Transverse colon (tissue), 4 donors: ENCODE results near the gene LCORL. TPM values are rescaled to one million over a fixed set of nuclear protein-coding genes. Genes with fewer than 3 reads are reported as not detected.
A peak's percentile ranks its signal among the peaks of the same experiment; 100 is the strongest.

Source experiments
- DNase-seq: peaks from one replicate; pipeline ENCODE4 v3.0.0-alpha.2; 2019
- H3K27ac ChIP-seq, 4 donors: fragments of 200-600 bp; sonication (generic); 2 replicates each; pipeline ENCODE4 v1.5.1; 2016 to 2018; ENCODE audit warnings: inconsistent platforms in 4 of 4
- H3K27me3 ChIP-seq: fragments of 200-600 bp; sonication (generic); 2 replicates; pipeline ENCODE4 v1.5.1; 2017; ENCODE audit warnings: inconsistent platforms
- H3K36me3 ChIP-seq, 4 donors: fragments of 200-600 bp; sonication (generic); 2 replicates each; pipeline ENCODE4 v1.5.1; 2017 to 2019; ENCODE audit warnings: inconsistent platforms in 4 of 4
- H3K4me1 ChIP-seq, 4 donors: fragments of 200-600 bp; sonication (generic); 2 replicates each; pipeline ENCODE4 v1.5.1; 2017 to 2020; ENCODE audit warnings: inconsistent platforms in 4 of 4
- H3K4me3 ChIP-seq, 4 donors: fragments of 200-600 bp; sonication (generic); 1 replicate in 1 of 4; 2 replicates in 3 of 4; pipeline versions ENCODE4 v1.5.1 to v1.6.1; 2017 to 2019; ENCODE audit warnings: inconsistent platforms in 4 of 4
- H3K9me3 ChIP-seq, 2 donors: fragments of 200-600 bp; sonication (generic); 2 replicates each; pipeline ENCODE4 v1.5.1; 2017 to 2019; ENCODE audit warnings: inconsistent platforms in 2 of 2
- EP300 ChIP-seq: sonication (generic); formaldehyde crosslinking; IDR thresholded peaks from one replicate; pipeline ENCODE4 v1.6.1; 2017; ENCODE audit warnings: antibody characterized with exemption, low read depth
- POLR2A ChIP-seq: fragments of 450-650 bp; IDR thresholded peaks from one replicate; pipeline ENCODE4 v1.6.1; 2016; ENCODE audit warnings: antibody characterized with exemption, mild to moderate bottlenecking, moderate library complexity
- POLR2AphosphoS5 ChIP-seq, 3 donors: sonication (generic); formaldehyde crosslinking; IDR thresholded peaks; one replicate each; pipeline ENCODE4 v1.6.1; 2016; ENCODE audit warnings: antibody characterized with exemption in 3 of 3
- WGBS, 2 donors: methylation state at CpG; one replicate each; pipeline ENCODE4 v1.1.5; 2018; ENCODE audit warnings: low coverage in 1 of 2; 5-methylcytosine and 5-hydroxymethylcytosine counted together
- in situ Hi-C, 4 donors: fragments of 200-750 bp; cut with MboI; loops; one replicate each; pipeline versions ENCODE4 v1.15.0 to v1.15.1; 2017; ENCODE audit warnings: low sequenced_read_pairs in 3 of 4, low pct_ligation_motif_present in 1 of 4, low pct_unique_long_range_greater_than_20kb in 1 of 4
- intact Hi-C: fragments of 100-400 bp; cut with DNase I; formaldehyde crosslinking; loops from one replicate; pipeline ENCODE4 v1.15.1; 2023; ENCODE audit warnings: low total_unique reads
- total RNA-seq, 4 donors: library from RNA; depleted of rRNA; stranded (reverse); fragments of >200 nt; gene quantifications; one replicate each; pipeline ENCODE4 v1.1.0, GENCODE V29; 2016
- TF ChIP-seq, protein P1 (sequence below), 5 experiments: fragments of 200-600 bp in 3 of 5; fragments of 450-650 bp in 2 of 5; sonication (generic) in 3 of 5; IDR thresholded peaks; 1 replicate in 2 of 5; 2 replicates in 3 of 5; pipeline ENCODE4 v1.5.1; 2016 to 2017; ENCODE audit warnings: antibody characterized with exemption in 5 of 5, inconsistent platforms in 3 of 5, mild to moderate bottlenecking in 2 of 5, moderate library complexity in 1 of 5

LCORL gene
- total RNA-seq, 4 donors from 2014 or later, result 14.7 to 162 (median 28.5) TPM

DNA sequence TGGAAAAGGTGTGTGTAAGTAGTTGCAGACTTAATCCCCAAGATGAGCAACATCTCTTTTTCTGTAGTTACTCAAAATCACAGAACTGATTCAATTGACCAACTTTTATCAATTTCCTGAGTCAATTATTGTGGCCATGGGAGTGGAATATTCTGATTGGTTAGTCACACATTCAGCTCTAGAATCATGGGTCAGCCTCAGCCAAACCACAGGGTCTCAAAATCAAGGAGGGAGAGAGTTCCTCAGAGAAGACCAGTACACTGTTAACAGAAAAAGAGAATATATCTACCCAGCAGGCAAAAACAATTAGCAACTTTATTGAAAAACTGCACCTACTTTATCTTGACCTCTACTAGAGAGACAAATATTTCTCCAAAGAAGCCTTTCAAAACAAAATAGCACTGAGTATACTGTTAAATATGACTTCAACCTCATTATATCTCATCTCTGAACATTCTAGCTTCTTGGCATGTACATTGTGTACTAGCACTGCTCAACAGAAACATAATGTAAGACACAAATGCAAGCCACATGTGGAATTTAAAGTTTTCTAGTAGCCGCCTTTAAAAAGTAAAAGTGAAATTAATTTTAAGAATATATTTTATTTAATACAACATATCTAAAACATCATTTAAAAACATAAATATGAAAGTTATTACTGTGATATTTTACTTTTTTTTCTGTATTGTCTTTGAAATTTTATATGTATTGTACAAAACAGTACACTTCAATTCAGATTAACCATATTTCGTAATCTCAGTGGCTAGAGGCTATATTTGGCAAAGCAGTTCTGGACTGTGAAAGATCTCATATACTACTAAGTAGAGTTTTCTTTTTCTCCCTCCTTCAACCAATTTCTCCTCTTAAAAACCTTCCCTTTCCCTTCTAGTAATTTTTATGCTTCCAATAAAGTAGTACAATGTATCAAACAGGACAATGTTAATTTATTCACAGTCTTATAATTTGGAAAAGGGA lies 11.8 kb upstream of the LCORL start:
- no peaks in the 10 kb centered on the region for H3K27me3 ChIP-seq
- no peaks in the 10 kb centered on the region for H3K36me3 ChIP-seq
- no peak overlapping the region for H3K4me3 ChIP-seq
- no peak for DNase-seq
- H3K4me1 ChIP-seq, result no peaks in the 10 kb centered on the region
- intact Hi-C loops, result no loop called here
- TF ChIP-seq POLR2AphosphoS5 (IDR thresholded peaks at IDR 0.05) (no peak), POLR2A (no peak), EP300 (no peak)
- TF ChIP-seq, protein P1, sequence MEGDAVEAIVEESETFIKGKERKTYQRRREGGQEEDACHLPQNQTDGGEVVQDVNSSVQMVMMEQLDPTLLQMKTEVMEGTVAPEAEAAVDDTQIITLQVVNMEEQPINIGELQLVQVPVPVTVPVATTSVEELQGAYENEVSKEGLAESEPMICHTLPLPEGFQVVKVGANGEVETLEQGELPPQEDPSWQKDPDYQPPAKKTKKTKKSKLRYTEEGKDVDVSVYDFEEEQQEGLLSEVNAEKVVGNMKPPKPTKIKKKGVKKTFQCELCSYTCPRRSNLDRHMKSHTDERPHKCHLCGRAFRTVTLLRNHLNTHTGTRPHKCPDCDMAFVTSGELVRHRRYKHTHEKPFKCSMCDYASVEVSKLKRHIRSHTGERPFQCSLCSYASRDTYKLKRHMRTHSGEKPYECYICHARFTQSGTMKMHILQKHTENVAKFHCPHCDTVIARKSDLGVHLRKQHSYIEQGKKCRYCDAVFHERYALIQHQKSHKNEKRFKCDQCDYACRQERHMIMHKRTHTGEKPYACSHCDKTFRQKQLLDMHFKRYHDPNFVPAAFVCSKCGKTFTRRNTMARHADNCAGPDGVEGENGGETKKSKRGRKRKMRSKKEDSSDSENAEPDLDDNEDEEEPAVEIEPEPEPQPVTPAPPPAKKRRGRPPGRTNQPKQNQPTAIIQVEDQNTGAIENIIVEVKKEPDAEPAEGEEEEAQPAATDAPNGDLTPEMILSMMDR (IDR thresholded peaks at IDR 0.05), result no peak
- H3K9me3 ChIP-seq, result no peaks in the 10 kb centered on the region
- in situ Hi-C loops, result no loop called here
- H3K27ac ChIP-seq, result no peak overlapping the region
- WGBS, 2 donors, result 90 to 98% methylated on average over 2 of the region's 2 CpGs

DNA sequence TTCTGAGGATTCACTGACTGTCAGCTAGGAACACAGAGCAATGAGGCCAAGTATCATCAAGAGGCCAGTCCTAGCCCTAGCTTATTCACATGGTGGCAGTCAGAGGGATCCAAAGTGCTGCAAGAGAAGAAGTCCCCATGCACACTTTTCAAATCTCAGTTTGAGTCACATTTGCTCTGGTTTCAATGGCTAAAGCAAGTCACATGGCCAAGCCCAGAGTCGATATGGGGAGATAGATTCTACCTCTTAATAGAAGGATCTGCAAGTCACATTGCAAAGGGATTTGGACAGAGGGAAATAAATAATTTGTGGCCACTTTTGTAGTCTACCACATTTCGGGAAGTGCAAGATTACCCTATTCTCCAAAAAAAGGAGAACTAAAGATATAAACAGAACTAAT lies 3.7 kb upstream of the LCORL start:
- no peaks in the 10 kb centered on the region for H3K9me3 ChIP-seq
- H3K27ac ChIP-seq, result no peak overlapping the region
- no peaks in the 10 kb centered on the region for H3K36me3 ChIP-seq
- 49 to 85% methylated on average over 2 of the region's 2 CpGs for WGBS, 2 donors
- peaks cover under 1 to 8% (median 3%) of the 10 kb centered on the region in 4 donors for H3K4me1 ChIP-seq
- H3K4me3 ChIP-seq, result no peak overlapping the region
- in situ Hi-C loops (no loop called here), intact Hi-C loops (no loop called here)
- no peaks in the 10 kb centered on the region for H3K27me3 ChIP-seq
- DNase-seq, result no peak
- TF ChIP-seq POLR2AphosphoS5 (IDR thresholded peaks at IDR 0.05) (no peak), EP300 (no peak), POLR2A (no peak)
- TF ChIP-seq, protein P1 (IDR thresholded peaks at IDR 0.05), result no peak

DNA sequence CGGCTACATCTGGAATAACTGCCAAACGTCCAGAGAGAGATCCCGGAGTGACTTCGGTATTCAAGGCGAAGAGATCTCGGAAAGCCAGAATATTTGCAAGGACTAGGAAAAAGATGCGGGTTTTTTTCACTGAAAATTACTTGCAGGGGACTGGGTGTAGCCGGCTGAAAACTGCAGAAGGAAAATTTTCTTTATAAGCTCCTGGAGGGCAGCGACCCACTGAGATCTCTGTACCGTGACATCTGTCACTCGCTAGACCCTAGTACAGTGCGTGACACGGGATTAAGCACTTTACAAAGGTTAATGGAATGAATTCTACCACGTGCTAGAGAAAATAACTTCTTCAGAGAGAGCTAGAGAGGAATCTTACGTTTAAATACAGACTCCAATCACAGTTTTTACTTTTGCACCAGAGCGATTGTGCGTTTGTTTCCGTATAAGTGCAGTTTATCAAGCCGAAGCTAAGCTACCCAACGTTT lies 1.1 kb upstream of the LCORL start:
- peaks cover 8 to 21% (median 10%) of the 10 kb centered on the region in 4 donors for H3K4me1 ChIP-seq
- TF ChIP-seq POLR2AphosphoS5 (IDR thresholded peaks at IDR 0.05) (no peak), POLR2A (no peak), EP300 (no peak)
- TF ChIP-seq, protein P1 (IDR thresholded peaks at IDR 0.05), result no peak
- peak overlapping the region; percentile 83 to 92 (median 87) for H3K4me3 ChIP-seq
- peak overlapping the region; percentile 94 to 98 (median 96) for H3K27ac ChIP-seq
- 0 to 2% methylated on average over 7 to 20 of the region's 20 CpGs for WGBS, 2 donors
- no peaks in the 10 kb centered on the region for H3K27me3 ChIP-seq
- no peaks in the 10 kb centered on the region for H3K36me3 ChIP-seq
- no peaks in the 10 kb centered on the region for H3K9me3 ChIP-seq
- in situ Hi-C loops, result loop anchor here in 3 of 4 donors (5.0 to 25.0 kb wide), 3 partner anchors 215 to 460 kb away; partner anchors contain the start of gene LAP3 (in 2 of the 3)
- intact Hi-C loops, result no loop called here
- DNase-seq, result no peak

DNA sequence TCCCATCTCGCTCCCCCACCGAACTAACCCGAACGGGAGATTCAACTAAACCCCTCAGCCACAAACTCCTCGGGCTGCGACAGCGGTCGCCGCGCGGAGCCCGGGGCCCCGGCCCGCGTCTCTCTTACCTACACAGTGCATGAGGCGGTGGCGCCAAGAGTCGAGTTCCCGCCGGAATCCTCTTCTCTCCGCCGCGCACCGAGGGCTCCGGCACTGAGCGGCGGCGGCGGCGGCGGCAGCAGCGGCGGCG lies 160 bp downstream of the LCORL start:
- peak overlapping the region; percentile 94 to 98 (median 96) for H3K27ac ChIP-seq
- no peaks in the 10 kb centered on the region for H3K27me3 ChIP-seq
- TF ChIP-seq POLR2AphosphoS5 (IDR thresholded peaks at IDR 0.05), result no peak
- peak; percentile 77 for TF ChIP-seq POLR2A
- intact Hi-C loops (no loop called here), in situ Hi-C loops (loop anchor here in 3 of 4 donors (5.0 to 25.0 kb wide), 3 partner anchors 214 to 459 kb away; partner anchors contain the start of gene LAP3 (in 2 of the 3))
- H3K4me3 ChIP-seq, result peak overlapping the region; percentile 83 to 92 (median 87)
- no peaks in the 10 kb centered on the region for H3K9me3 ChIP-seq
- DNase-seq, result no peak
- H3K36me3 ChIP-seq, result no peaks in the 10 kb centered on the region
- peaks cover 8 to 21% (median 10%) of the 10 kb centered on the region in 4 donors for H3K4me1 ChIP-seq
- WGBS, 2 donors, result 0% methylated on average over 32 of the region's 34 CpGs; no CpG with 5 or more reads in 1 of the 2 donors
